Adrenal gland (tissue), 12 donors: ENCODE data around the gene BMPR1B. TPM values are rescaled to one million over a fixed set of nuclear protein-coding genes. Genes with fewer than 3 reads are reported as not detected.

Experiments used
- DNase-seq, 7 donors: peaks; one replicate each; pipeline ENCODE4 v3.0.0-alpha.2; 2019 to 2020
- H3K27ac ChIP-seq, 5 donors: fragments of 200-600 bp; sonication (generic) in 4 of 5; 1 replicate in 3 of 5; 2 replicates in 2 of 5; pipeline versions ENCODE4 v1.5.1 to v1.8.0; 2016 to 2020; ENCODE audit warnings: mild to moderate bottlenecking in 1 of 5
- H3K27me3 ChIP-seq: fragments of 200-600 bp; 2 replicates; pipeline ENCODE4 v1.8.0; 2021
- H3K36me3 ChIP-seq, 2 donors: fragments of 200-600 bp; replicated peaks in 1 of 2; 1 replicate in 1 of 2; 2 replicates in 1 of 2; pipeline versions ENCODE4 v1.5.1 to v1.8.0; 2018 to 2022
- H3K4me1 ChIP-seq, 2 donors: fragments of 200-600 bp; replicated peaks in 1 of 2; 1 replicate in 1 of 2; 2 replicates in 1 of 2; pipeline versions ENCODE4 v1.5.1 to v1.8.0; 2018 to 2021
- H3K4me3 ChIP-seq, 4 donors: fragments of 200-600 bp; sonication (generic) in 3 of 4; one replicate each; pipeline ENCODE4 v1.5.1; 2016 to 2018
- H3K9me3 ChIP-seq, 3 donors: fragments of 200-600 bp; sonication (generic) in 1 of 3; replicated peaks in 1 of 3; 1 replicate in 2 of 3; 2 replicates in 1 of 3; pipeline versions ENCODE4 v1.5.1 to v1.8.0; 2016 to 2021
- POLR2A ChIP-seq, 2 donors: fragments of 450-650 bp; IDR thresholded peaks; one replicate each; pipeline ENCODE4 v1.6.1; 2017; ENCODE audit warnings: antibody characterized with exemption in 2 of 2, mild to moderate bottlenecking in 2 of 2, moderate library complexity in 1 of 2
- WGBS, 4 donors: extraction: QIAGEN DNeasy Blood & Tissue Kit in 2 of 4; methylation state at CpG; one replicate each; pipeline versions ENCODE4 v1.1.5 to v1.1.7; 2013 to 2017; 5-methylcytosine and 5-hydroxymethylcytosine counted together
- intact Hi-C, 2 donors: fragments of 100-400 bp; cut with DNase I; formaldehyde crosslinking; loops; one replicate each; pipeline versions ENCODE4 v1.14.1 to v1.15.0; 2022 to 2023
- polyA plus RNA-seq, 3 donors: library from polyadenylated mRNA; stranded (reverse); fragments of 200-250 nt in 2 of 3; fragments of 350-450 nt in 1 of 3; fragmentation: Illumina TruSeq in 1 of 3; extraction: RNeasy Lipid Tissue Mini Kit (QIAGEN cat#74804) in 1 of 3; gene quantifications; one replicate each; pipeline ENCODE4 v1.2.3, GENCODE V29; 2013 to 2014
- total RNA-seq, 9 donors: library from RNA; depleted of rRNA in 4 of 9; stranded (reverse); fragments of >200 nt in 4 of 9; fragments of 120-200 nt in 1 of 9; fragmentation: NEBNext Ultra II Directional in 1 of 9; extraction: Animal tissue kit (Norgen Biotek cat#: 25700) in 1 of 9; gene quantifications; one replicate each; pipeline versions ENCODE4 v1.1.0 to v1.2.4, GENCODE V29; 2013 to 2023
- TF ChIP-seq, protein P1 (sequence below), 6 experiments: fragments of 450-650 bp in 4 of 6; fragments of 200-600 bp in 2 of 6; sonication (generic) in 1 of 6; IDR thresholded peaks; 1 replicate in 5 of 6; 2 replicates in 1 of 6; pipeline versions ENCODE4 v1.5.1 to v1.8.0; 2016 to 2021; ENCODE audit warnings: antibody characterized with exemption in 6 of 6, mild to moderate bottlenecking in 2 of 6, moderate library complexity in 1 of 6
- donor health status: healthy with polysubstance abuse.
- donor health status: Bipolar disorder and iron deficiency.
- donor health status: DM: yes; HTN: yes; CAD: no.
- donor health status: DM: no; HTN: no; CAD: no.
- donor health status: DM: no; HTN: no; CAD: no.
- donor health status: DM: yes; HTN: yes; CAD: no.

Gene BMPR1B
- total and polyA plus RNA-seq, 12 donors, result 0.94 to 22.2 (median 6.2) TPM

DNA sequence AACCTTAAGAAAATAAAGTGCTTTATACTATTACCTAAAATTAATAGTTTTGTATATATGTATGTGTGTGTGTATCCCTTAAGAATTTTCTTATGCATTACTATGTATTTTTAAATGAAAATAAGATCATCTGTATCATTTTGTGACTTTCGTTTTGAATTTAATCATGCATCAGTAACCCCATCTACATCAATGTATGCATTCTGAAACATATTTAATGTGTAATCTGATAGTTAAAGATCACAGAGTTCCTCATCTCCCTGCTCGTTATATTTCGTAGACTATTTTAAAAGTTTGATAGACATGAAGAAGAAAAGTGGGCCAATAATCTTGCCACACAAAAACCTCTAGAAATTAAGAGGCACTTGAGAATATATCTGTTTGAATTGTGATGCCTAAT is 7.4 kb downstream of the BMPR1B start:
- WGBS, 4 donors, result 52 to 73% (median 65%) methylated on average over 3 of the region's 3 CpGs
- H3K27ac ChIP-seq, result no peak overlapping the region
- H3K9me3 ChIP-seq, result no peaks in the 10 kb centered on the region
- intact Hi-C loops, result no loop called here
- TF ChIP-seq, protein P1, sequence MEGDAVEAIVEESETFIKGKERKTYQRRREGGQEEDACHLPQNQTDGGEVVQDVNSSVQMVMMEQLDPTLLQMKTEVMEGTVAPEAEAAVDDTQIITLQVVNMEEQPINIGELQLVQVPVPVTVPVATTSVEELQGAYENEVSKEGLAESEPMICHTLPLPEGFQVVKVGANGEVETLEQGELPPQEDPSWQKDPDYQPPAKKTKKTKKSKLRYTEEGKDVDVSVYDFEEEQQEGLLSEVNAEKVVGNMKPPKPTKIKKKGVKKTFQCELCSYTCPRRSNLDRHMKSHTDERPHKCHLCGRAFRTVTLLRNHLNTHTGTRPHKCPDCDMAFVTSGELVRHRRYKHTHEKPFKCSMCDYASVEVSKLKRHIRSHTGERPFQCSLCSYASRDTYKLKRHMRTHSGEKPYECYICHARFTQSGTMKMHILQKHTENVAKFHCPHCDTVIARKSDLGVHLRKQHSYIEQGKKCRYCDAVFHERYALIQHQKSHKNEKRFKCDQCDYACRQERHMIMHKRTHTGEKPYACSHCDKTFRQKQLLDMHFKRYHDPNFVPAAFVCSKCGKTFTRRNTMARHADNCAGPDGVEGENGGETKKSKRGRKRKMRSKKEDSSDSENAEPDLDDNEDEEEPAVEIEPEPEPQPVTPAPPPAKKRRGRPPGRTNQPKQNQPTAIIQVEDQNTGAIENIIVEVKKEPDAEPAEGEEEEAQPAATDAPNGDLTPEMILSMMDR (IDR thresholded peaks at IDR 0.05), result no peak
- no peak for TF ChIP-seq POLR2A (IDR thresholded peaks at IDR 0.05)
- H3K4me3 ChIP-seq, result no peak overlapping the region
- no peak for DNase-seq
- no peaks in the 10 kb centered on the region for H3K36me3 ChIP-seq
- no peaks in the 10 kb centered on the region for H3K4me1 ChIP-seq
- no peaks in the 10 kb centered on the region for H3K27me3 ChIP-seq

DNA sequence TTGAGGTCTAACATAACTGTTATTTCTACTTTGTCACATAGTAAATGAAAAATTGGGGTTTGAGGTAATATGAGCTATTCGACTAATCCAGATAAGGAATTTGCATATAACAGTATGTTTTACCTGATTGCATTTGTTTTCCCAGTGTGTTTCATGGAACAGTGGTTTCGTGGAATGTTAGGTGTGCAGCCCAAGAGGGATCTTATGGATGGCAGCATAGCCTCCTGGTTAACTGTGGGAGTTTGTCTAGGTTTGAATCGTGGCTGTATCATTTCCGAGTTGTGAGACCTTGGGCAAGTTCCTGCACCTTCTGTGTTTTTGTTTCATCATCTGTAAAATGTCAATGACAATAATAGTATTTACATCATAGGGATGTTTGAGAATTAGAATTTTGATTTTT is 7.9 kb downstream of the BMPR1B start:
- DNase-seq, result no peak
- Histone ChIP-seq H3K27me3 (no peaks in the 10 kb centered on the region), H3K4me1 (no peaks in the 10 kb centered on the region), H3K4me3 (no peak overlapping the region), H3K36me3 (no peaks in the 10 kb centered on the region), H3K27ac (no peak overlapping the region), H3K9me3 (no peaks in the 10 kb centered on the region)
- intact Hi-C loops, result no loop called here
- TF ChIP-seq, protein P1 (IDR thresholded peaks at IDR 0.05), result no peak
- TF ChIP-seq POLR2A (IDR thresholded peaks at IDR 0.05), result no peak
- WGBS, 4 donors, result 51 to 58% (median 56%) methylated on average over 4 of the region's 4 CpGs

DNA sequence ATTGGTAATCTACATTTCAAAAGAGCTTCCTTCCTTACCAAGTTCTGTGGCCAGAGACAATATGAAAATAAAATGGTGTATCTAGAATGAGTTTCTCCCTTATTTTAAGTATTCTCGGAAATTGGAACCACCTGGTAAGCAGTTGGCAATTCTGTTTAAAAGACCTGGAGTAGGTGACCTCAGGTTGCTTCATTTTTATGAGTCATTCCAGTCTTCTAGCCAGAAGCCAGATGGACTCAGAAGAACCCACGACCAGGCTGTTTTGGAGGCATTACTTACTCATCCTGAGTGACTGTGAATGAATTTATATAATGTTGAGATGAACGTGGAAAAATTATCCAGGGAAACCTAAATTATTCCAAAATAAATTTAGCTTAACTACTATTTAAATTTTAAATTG is 9.1 kb downstream of the BMPR1B start:
- TF ChIP-seq POLR2A (IDR thresholded peaks at IDR 0.05), result no peak
- TF ChIP-seq, protein P1 (IDR thresholded peaks at IDR 0.05), result no peak
- Histone ChIP-seq H3K27ac (no peak overlapping the region), H3K4me1 (no peaks in the 10 kb centered on the region), H3K9me3 (no peaks in the 10 kb centered on the region), H3K4me3 (no peak overlapping the region), H3K36me3 (no peaks in the 10 kb centered on the region), H3K27me3 (no peaks in the 10 kb centered on the region)
- DNase-seq, result no peak
- intact Hi-C loops, result no loop called here
- 64 to 76% (median 70%) methylated on average over 3 of the region's 3 CpGs for WGBS, 4 donors

DNA sequence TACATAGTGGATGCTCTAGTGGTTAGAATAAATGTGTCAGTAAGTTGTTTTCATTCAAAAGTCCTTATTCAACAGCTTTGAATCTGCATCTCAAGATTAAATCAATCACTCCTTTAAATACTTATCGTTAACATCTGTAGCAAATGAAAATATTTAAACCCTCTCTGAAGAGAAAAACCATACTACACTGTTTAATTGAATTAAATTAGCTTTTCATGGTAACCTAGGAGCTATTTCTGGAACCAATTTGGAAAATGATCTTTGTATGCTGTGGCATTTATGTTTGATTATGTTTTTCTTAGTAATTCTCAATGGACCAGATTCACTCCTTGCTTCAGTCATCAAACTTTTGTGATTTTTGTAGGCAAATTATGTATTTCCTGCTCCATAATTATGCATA is 9.7 kb downstream of the BMPR1B start:
- no peaks in the 10 kb centered on the region for H3K36me3 ChIP-seq
- intact Hi-C loops, result no loop called here
- H3K9me3 ChIP-seq, result no peaks in the 10 kb centered on the region
- H3K4me1 ChIP-seq, result no peaks in the 10 kb centered on the region
- DNase-seq, result no peak
- no peaks in the 10 kb centered on the region for H3K27me3 ChIP-seq
- H3K27ac ChIP-seq, result no peak overlapping the region
- WGBS, 4 donors, result 72 to 92% (median 82%) methylated on average over 1 of the region's 1 CpG
- no peak overlapping the region for H3K4me3 ChIP-seq
- TF ChIP-seq POLR2A (IDR thresholded peaks at IDR 0.05), result no peak
- TF ChIP-seq, protein P1 (IDR thresholded peaks at IDR 0.05), result no peak
